ENCODE measurements around the gene MTIF3.

MTIF3 gene

DNA sequence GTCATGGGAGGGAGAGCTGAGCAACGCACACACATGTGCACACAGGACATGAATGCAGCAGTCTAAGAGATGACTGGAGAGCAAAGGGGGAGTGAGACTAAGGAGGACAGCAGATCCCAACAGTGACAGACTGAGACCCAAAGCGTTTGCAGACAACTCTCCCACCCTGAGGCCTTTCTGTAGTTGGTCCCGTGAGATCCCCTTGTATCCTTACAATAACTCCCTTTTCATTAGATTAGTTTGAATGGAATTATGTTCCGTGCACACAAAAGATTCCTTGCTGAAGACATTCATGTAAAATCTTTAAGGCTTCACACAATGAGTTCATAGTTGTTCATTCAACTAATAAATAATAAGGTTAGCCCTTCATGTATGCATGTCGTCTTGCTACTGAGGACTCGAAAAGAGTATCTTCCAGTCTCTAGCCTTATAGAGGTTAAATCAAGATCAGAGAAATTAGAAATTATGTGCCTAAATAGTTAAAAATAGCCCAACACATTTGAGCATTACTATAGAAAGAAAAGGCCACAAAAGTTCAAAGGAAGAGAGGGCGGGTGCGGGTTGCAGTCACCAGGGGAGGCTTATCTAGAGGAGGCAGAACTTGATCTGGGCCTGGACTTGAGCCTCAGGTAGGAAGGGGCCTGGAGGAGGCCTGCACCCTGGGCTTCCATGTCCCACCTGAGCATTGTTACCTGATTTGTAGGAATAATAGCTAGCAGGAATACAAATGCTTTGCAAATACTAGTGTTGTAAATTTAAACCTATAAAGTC, 29.1 kb downstream of the MTIF3 start:
- no peak overlapping the region for H3K9ac ChIP-seq (ENCODE audit: low read length)
- TF ChIP-seq EZH2phosphoT487 (conservative IDR thresholded peaks at IDR 0.05; ENCODE audit: low read length), result no peak
- TF ChIP-seq, protein P1, sequence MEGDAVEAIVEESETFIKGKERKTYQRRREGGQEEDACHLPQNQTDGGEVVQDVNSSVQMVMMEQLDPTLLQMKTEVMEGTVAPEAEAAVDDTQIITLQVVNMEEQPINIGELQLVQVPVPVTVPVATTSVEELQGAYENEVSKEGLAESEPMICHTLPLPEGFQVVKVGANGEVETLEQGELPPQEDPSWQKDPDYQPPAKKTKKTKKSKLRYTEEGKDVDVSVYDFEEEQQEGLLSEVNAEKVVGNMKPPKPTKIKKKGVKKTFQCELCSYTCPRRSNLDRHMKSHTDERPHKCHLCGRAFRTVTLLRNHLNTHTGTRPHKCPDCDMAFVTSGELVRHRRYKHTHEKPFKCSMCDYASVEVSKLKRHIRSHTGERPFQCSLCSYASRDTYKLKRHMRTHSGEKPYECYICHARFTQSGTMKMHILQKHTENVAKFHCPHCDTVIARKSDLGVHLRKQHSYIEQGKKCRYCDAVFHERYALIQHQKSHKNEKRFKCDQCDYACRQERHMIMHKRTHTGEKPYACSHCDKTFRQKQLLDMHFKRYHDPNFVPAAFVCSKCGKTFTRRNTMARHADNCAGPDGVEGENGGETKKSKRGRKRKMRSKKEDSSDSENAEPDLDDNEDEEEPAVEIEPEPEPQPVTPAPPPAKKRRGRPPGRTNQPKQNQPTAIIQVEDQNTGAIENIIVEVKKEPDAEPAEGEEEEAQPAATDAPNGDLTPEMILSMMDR (IDR thresholded peaks at IDR 0.05; ENCODE audit: insufficient read depth, low read length, poor library complexity, severe bottlenecking), result no peak
- H3K36me3 ChIP-seq (ENCODE audit: low read length), result no peaks in the 10 kb centered on the region

DNA sequence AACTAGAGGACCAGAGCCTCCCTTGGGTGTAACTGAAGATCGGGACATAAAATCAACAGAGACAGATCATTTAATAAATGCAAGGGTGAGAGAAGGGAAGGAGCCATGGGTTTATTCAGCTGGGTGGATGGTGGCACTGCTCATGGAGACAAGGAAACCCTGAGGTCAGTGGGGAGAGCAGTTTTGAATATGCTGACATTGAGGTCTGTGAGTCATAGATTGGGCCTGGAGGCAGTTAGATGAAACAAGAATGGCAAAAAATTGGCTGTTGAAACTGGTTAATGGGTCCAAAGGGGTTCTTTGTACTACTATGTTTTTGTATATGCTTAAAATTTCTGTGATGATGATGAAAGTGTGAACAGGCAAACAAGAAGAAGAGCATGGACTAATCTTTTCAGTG, 31.0 kb downstream of the MTIF3 start:
- no peak overlapping the region for H3K4me2 ChIP-seq (ENCODE audit: low read depth, low read length, poor library complexity, severe bottlenecking)
- TF ChIP-seq, protein P1 (IDR thresholded peaks at IDR 0.05; ENCODE audit: insufficient read depth, low read length, poor library complexity, severe bottlenecking), result no peak
- no peak for TF ChIP-seq EZH2phosphoT487 (conservative IDR thresholded peaks at IDR 0.05; ENCODE audit: low read length)
- H3F3A ChIP-seq (ENCODE audit: insufficient read depth), result no peaks in the 10 kb centered on the region
- H4K20me1 ChIP-seq (ENCODE audit: low read depth, low read length), result no peaks in the 10 kb centered on the region
- no peak overlapping the region for H3K27ac ChIP-seq (ENCODE audit: low read depth, low read length)
- no peaks in the 10 kb centered on the region for H3K9me3 ChIP-seq (ENCODE audit: insufficient read depth, low read length)
- no peak overlapping the region for H3K9ac ChIP-seq (ENCODE audit: low read length)
- H3K27me3 ChIP-seq (ENCODE audit: low read length), result no peaks in the 10 kb centered on the region
- H2AFZ ChIP-seq (ENCODE audit: low read depth, low read length, severe bottlenecking), result no peak overlapping the region
- no peaks in the 10 kb centered on the region for H3K36me3 ChIP-seq (ENCODE audit: low read length)
- no peaks in the 10 kb centered on the region for H3K9me2 ChIP-seq (replicated peaks; ENCODE audit: insufficient read depth, low read length)
- H3K4me3 ChIP-seq (ENCODE audit: insufficient read depth, low read length, poor library complexity, severe bottlenecking), result no peak overlapping the region
- H3K79me2 ChIP-seq (ENCODE audit: insufficient read depth, low read length), result no peaks in the 10 kb centered on the region

More for the DNA sequence above, 29.1 kb downstream of the MTIF3 start:
- Histone ChIP-seq H3K9me3 (ENCODE audit: insufficient read depth, low read length) (no peaks in the 10 kb centered on the region), H3F3A (ENCODE audit: insufficient read depth) (0 out of 2 replicates have a peak, but pooled peaks cover 5% of the 10 kb centered on the region), H3K79me2 (ENCODE audit: insufficient read depth, low read length) (peaks cover 17% of the 10 kb centered on the region), H4K20me1 (ENCODE audit: low read depth, low read length) (peaks cover under 1% of the 10 kb centered on the region; the same call in 1 of the 2 replicates), H3K9me2 (replicated peaks; ENCODE audit: insufficient read depth, low read length) (no peaks in the 10 kb centered on the region), H3K27me3 (ENCODE audit: low read length) (no peaks in the 10 kb centered on the region), H3K4me2 (ENCODE audit: low read depth, low read length, poor library complexity, severe bottlenecking) (no peak overlapping the region), H2AFZ (ENCODE audit: low read depth, low read length, severe bottlenecking) (no peak overlapping the region), H3K27ac (ENCODE audit: low read depth, low read length) (no peak overlapping the region), H3K4me3 (ENCODE audit: insufficient read depth, low read length, poor library complexity, severe bottlenecking) (no peak overlapping the region)

DNA sequence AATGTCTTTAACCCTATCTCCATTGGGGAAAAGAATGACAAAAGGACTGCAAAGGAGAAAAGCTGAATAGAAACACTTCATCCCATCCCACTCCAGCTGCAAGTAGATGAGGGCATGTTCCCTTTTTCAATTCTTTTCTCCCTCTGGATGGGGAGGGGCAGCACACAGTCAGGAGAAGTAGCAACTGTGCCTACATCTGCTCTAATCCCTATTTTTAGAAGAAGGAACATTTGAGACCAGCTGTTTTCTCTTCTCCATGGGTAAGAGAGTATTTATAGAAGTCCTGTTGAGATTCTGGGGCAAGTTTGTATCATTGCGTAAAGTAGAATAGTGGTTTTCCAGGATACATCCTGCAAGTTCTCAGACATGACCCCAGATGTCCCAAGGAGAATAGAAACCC, 35.2 kb downstream of the MTIF3 start:
- Histone ChIP-seq H3K27me3 (ENCODE audit: low read length) (no peaks in the 10 kb centered on the region), H3K36me3 (ENCODE audit: low read length) (no peaks in the 10 kb centered on the region), H2AFZ (ENCODE audit: low read depth, low read length, severe bottlenecking) (no peak overlapping the region)

More for the DNA sequence above, 35.2 kb downstream of the MTIF3 start:
- Histone ChIP-seq H3K4me2 (ENCODE audit: low read depth, low read length, poor library complexity, severe bottlenecking) (no peak overlapping the region), H3K9me2 (replicated peaks; ENCODE audit: insufficient read depth, low read length) (no peaks in the 10 kb centered on the region), H3K4me3 (ENCODE audit: insufficient read depth, low read length, poor library complexity, severe bottlenecking) (no peak overlapping the region), H4K20me1 (ENCODE audit: low read depth, low read length) (no peaks in the 10 kb centered on the region), H3F3A (ENCODE audit: insufficient read depth) (no peaks in the 10 kb centered on the region), H3K9me3 (ENCODE audit: insufficient read depth, low read length) (no peaks in the 10 kb centered on the region), H3K27ac (ENCODE audit: low read depth, low read length) (no peak overlapping the region), H3K9ac (ENCODE audit: low read length) (no peak overlapping the region), H3K79me2 (ENCODE audit: insufficient read depth, low read length) (no peaks in the 10 kb centered on the region)
- TF ChIP-seq, protein P1 (IDR thresholded peaks at IDR 0.05; ENCODE audit: insufficient read depth, low read length, poor library complexity, severe bottlenecking), result no peak
- no peak for TF ChIP-seq EZH2phosphoT487 (conservative IDR thresholded peaks at IDR 0.05; ENCODE audit: low read length)
